Nephron (organoid): ENCODE data around the gene TRDN.
"Not testable (repeated sequence)": the region's sequence is repeated elsewhere in the genome, so short reads cannot be mapped to it uniquely, and the experiment has no call there.

Experiments used
- H3K27ac Mint-ChIP-seq, 3 experiments: 2 replicates each; pipeline ENCODE4 v1.8.0; 2020; ENCODE audit warnings: mixed read lengths in 3 of 3, mild to moderate bottlenecking in 2 of 3, moderate library complexity in 1 of 3
- H3K27me3 Mint-ChIP-seq: 2 replicates; pipeline ENCODE4 v1.8.0; 2021; ENCODE audit warnings: low read depth, mild to moderate bottlenecking, moderate library complexity, mixed read lengths
- H3K36me3 Mint-ChIP-seq: 2 replicates; pipeline ENCODE4 v1.8.0; 2020; ENCODE audit warnings: low read depth, mixed read lengths
- H3K4me1 Mint-ChIP-seq: 2 replicates; pipeline ENCODE4 v1.8.0; 2020; ENCODE audit warnings: mixed read lengths
- H3K4me3 Mint-ChIP-seq, 3 experiments: 2 replicates each; pipeline ENCODE4 v1.8.0; 2020; ENCODE audit warnings: mild to moderate bottlenecking in 3 of 3, mixed read lengths in 3 of 3, moderate library complexity in 2 of 3
- H3K9me3 Mint-ChIP-seq: 2 replicates; pipeline ENCODE4 v1.8.0; 2020; ENCODE audit warnings: mixed read lengths
- TF ChIP-seq, protein P1 (sequence below), 3 experiments: fragments of 200-600 bp; sonication (generic); IDR thresholded peaks; one replicate each; pipeline ENCODE4 v1.5.0; 2021; ENCODE audit warnings: antibody characterized with exemption in 3 of 3; ENCODE audit not compliant: unreplicated experiment in 3 of 3

Gene TRDN

GRCh38 chr6:123323452-123324329 is 313.1 kb downstream of the TRDN start:
- TF ChIP-seq, protein P1, sequence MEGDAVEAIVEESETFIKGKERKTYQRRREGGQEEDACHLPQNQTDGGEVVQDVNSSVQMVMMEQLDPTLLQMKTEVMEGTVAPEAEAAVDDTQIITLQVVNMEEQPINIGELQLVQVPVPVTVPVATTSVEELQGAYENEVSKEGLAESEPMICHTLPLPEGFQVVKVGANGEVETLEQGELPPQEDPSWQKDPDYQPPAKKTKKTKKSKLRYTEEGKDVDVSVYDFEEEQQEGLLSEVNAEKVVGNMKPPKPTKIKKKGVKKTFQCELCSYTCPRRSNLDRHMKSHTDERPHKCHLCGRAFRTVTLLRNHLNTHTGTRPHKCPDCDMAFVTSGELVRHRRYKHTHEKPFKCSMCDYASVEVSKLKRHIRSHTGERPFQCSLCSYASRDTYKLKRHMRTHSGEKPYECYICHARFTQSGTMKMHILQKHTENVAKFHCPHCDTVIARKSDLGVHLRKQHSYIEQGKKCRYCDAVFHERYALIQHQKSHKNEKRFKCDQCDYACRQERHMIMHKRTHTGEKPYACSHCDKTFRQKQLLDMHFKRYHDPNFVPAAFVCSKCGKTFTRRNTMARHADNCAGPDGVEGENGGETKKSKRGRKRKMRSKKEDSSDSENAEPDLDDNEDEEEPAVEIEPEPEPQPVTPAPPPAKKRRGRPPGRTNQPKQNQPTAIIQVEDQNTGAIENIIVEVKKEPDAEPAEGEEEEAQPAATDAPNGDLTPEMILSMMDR (IDR thresholded peaks at IDR 0.05; ENCODE audit: unreplicated experiment in 3 of 3) = no peak
- Mint-ChIP-seq H3K27ac (no peak overlapping the region), H3K27me3 (no peaks in the 10 kb centered on the region), H3K4me3 (no peak overlapping the region), H3K36me3 (no peaks in the 10 kb centered on the region), H3K9me3 (no peaks in the 10 kb centered on the region), H3K4me1 (no peaks in the 10 kb centered on the region)

DNA sequence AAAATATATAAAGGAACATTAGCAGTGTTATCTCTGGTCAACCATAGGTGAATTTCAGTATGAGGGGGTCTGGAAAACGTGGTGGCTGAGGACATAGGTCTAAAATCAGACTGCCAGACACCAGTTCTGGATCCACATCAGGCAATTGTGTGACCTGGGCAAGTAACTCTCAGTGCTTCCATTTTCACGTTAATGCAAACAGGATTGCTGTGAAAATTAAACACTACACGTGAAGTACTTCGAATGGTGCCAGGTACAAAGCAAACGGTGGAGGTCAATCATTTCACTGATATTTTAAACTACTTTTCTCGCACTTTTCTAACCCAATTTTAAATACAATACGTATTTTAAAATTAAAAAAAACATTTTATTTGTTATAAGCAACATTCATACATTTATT is 315.7 kb downstream of the TRDN start:
- Mint-ChIP-seq H3K4me1 (no peaks in the 10 kb centered on the region), H3K27me3 (no peaks in the 10 kb centered on the region), H3K36me3 (no peaks in the 10 kb centered on the region), H3K27ac (no peak overlapping the region), H3K9me3 (no peaks in the 10 kb centered on the region), H3K4me3 (no peak overlapping the region)
- TF ChIP-seq, protein P1 (IDR thresholded peaks at IDR 0.05; ENCODE audit: unreplicated experiment in 3 of 3) = no peak

GRCh38 chr6:123316733-123317323 is 319.9 kb downstream of the TRDN start:
- H3K9me3 Mint-ChIP-seq = no peaks in the 10 kb centered on the region
- no peak overlapping the region for H3K4me3 Mint-ChIP-seq
- TF ChIP-seq, protein P1 (IDR thresholded peaks at IDR 0.05; ENCODE audit: unreplicated experiment in 3 of 3) = peak; percentile 51 to 78 (median 58)
- H3K36me3 Mint-ChIP-seq = no peaks in the 10 kb centered on the region
- no peaks in the 10 kb centered on the region for H3K27me3 Mint-ChIP-seq
- H3K27ac Mint-ChIP-seq = no peak overlapping the region
- H3K4me1 Mint-ChIP-seq = no peaks in the 10 kb centered on the region

DNA sequence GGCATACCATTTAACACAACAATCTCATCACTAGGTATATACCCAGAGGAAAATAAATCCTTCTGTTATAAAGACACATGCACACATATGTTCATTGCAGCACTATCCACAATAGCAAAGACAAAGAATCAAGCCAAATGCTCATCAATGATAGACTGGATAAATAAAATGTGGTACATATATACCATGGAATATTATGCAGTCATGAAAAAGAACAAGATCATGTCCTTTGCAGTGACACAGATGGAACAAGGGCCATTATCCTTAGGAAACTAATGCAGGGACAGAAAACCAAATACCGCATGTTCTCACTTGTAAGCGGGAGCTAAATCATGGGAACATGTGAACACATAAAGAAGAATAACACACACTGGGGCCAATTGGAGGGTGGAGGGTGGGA is 322.3 kb downstream of the TRDN start:
- not testable (repeated sequence) for H3K4me3 Mint-ChIP-seq, H3K36me3 Mint-ChIP-seq, H3K9me3 Mint-ChIP-seq, H3K27ac Mint-ChIP-seq, H3K4me1 Mint-ChIP-seq, H3K27me3 Mint-ChIP-seq

GRCh38 chr6:123309130-123309529 is 327.6 kb downstream of the TRDN start:
- H3K4me3 Mint-ChIP-seq = no peak overlapping the region

DNA sequence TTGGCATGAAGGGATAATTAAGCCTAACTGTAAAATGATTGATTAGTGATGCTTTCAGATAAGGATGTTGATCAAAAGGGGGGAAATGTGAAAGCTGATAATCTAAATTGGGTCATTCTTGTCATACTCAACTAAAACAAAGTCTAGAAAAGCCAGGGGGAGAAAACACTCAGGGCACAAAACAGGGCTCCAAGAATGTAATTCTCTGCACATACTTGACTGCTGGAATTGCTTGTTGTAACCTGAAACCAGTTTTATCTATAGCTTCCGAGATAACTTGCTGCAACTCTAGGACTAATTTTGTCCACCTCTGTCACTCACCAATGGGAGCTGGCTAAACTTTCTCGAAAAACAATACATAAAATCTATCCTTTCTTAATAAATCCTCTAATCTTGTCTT is 330.4 kb downstream of the TRDN start:
- Mint-ChIP-seq H3K4me3 (no peak overlapping the region), H3K4me1 (peaks cover 11% of the 10 kb centered on the region), H3K36me3 (no peaks in the 10 kb centered on the region)

More at GRCh38 chr6:123309130-123309529, 327.6 kb downstream of the TRDN start:
- H3K4me1 Mint-ChIP-seq = peaks cover 11% of the 10 kb centered on the region
- no peaks in the 10 kb centered on the region for H3K36me3 Mint-ChIP-seq
- H3K27ac Mint-ChIP-seq = no peak overlapping the region
- H3K27me3 Mint-ChIP-seq = peaks cover 7% of the 10 kb centered on the region
- TF ChIP-seq, protein P1 (IDR thresholded peaks at IDR 0.05; ENCODE audit: unreplicated experiment in 3 of 3) = no peak
- no peaks in the 10 kb centered on the region for H3K9me3 Mint-ChIP-seq

More for the DNA sequence above, 330.4 kb downstream of the TRDN start:
- H3K9me3 Mint-ChIP-seq = no peaks in the 10 kb centered on the region
- TF ChIP-seq, protein P1 (IDR thresholded peaks at IDR 0.05; ENCODE audit: unreplicated experiment in 3 of 3) = no peak
- H3K27ac Mint-ChIP-seq = no peak overlapping the region
- peaks cover 7% of the 10 kb centered on the region for H3K27me3 Mint-ChIP-seq
